ENCODE data around the gene SULT1C4. TPM values are rescaled to one million over a fixed set of nuclear protein-coding genes. Genes with fewer than 3 reads are reported as not detected.

SULT1C4 gene
- polyA plus RNA-seq, 1 experiment = 0.05 TPM

DNA sequence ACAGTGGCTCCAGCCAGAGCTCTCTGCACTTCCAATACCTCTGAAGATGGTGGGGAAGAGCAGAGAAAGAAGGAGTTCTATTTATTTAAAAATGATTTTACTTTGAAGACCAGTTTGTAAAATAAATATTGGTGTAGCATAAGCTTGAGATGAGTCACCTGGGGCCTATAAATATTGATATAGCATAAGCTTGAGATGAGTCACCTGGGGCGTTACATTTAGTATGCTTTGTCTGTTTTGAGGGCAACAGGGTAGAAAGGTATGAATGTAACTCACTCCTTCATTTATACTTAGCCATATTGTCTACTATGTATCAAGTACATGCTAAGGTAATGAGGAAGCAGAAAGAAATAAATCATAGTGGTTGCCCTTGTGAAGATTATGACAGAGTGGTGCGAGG, 7.7 kb upstream of the SULT1C4 start:
- Histone ChIP-seq H3K27me3 (ENCODE audit: control insufficient read depth, insufficient read depth, low read length) (no peaks in the 10 kb centered on the region), H3K36me3 (ENCODE audit: control insufficient read depth, insufficient read depth, low read length) (no peaks in the 10 kb centered on the region), H3K4me3 (ENCODE audit: low read depth, low read length) (no peak overlapping the region)
- no peak for DNase-seq (ENCODE audit: low read depth)
- TF ChIP-seq, protein P1, sequence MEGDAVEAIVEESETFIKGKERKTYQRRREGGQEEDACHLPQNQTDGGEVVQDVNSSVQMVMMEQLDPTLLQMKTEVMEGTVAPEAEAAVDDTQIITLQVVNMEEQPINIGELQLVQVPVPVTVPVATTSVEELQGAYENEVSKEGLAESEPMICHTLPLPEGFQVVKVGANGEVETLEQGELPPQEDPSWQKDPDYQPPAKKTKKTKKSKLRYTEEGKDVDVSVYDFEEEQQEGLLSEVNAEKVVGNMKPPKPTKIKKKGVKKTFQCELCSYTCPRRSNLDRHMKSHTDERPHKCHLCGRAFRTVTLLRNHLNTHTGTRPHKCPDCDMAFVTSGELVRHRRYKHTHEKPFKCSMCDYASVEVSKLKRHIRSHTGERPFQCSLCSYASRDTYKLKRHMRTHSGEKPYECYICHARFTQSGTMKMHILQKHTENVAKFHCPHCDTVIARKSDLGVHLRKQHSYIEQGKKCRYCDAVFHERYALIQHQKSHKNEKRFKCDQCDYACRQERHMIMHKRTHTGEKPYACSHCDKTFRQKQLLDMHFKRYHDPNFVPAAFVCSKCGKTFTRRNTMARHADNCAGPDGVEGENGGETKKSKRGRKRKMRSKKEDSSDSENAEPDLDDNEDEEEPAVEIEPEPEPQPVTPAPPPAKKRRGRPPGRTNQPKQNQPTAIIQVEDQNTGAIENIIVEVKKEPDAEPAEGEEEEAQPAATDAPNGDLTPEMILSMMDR (IDR thresholded peaks at IDR 0.05; ENCODE audit: insufficient read depth, low read depth, low read length) = no peak
- POLR2A ChIA-PET = no interaction called here
- CTCF ChIA-PET = interaction anchor here (1.2 kb wide), 1 partner anchor 16 kb away, joined by 5 read pairs; no protein-coding TSS in a partner anchor

DNA sequence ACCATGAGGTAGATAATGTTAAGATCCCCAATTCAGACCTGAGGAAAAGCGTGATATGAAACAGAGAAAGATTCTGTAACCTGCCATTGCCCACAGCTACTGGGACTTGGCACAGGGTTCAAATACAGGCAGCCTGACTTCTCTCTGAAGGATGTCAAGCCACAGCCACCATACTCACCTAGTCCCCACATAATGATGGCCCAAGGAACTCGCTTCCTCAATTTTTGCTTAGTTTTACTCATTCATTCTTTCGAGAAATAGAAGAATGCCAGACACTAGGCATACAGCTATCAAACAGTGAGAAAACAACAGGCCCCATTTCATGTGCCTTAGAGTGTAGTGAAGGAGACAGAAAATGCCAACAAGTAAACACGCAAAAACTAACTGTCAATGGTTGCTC, 980 bp upstream of the SULT1C4 start:
- no peak for DNase-seq (ENCODE audit: low read depth)
- POLR2A ChIA-PET = no interaction called here
- Histone ChIP-seq H3K36me3 (ENCODE audit: control insufficient read depth, insufficient read depth, low read length) (no peaks in the 10 kb centered on the region), H3K4me3 (ENCODE audit: low read depth, low read length) (no peak overlapping the region), H3K27me3 (ENCODE audit: control insufficient read depth, insufficient read depth, low read length) (no peaks in the 10 kb centered on the region)
- CTCF ChIA-PET = interaction anchor here (0.7 to 1.4 kb wide), 2 partner anchors 27 to 36 kb away, joined by 3 to 5 read pairs; no protein-coding TSS in a partner anchor
- TF ChIP-seq, protein P1 (IDR thresholded peaks at IDR 0.05; ENCODE audit: insufficient read depth, low read depth, low read length) = no peak

DNA sequence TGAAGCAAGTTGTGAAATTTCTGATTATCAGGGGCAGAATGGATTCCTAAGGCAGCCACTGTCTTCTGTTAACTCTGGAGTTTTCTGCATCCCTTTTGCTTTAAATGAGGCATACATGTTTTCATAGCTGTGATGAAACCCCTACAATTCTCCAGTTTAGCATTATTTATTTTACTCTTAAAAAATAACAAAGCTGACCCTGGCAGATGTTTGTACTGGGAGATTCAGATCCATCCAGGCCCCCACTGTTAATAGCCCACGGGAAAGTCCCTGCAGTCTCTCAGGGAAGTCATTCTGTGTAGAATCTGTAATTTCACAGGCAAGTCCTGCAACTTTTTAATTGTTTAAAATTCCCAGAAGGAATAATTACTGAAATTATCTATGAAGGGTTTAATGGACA, 353 bp upstream of the SULT1C4 start:
- DNase-seq (ENCODE audit: low read depth) = peak; percentile 10
- H3K4me3 ChIP-seq (ENCODE audit: low read depth, low read length) = no peak overlapping the region
- no peaks in the 10 kb centered on the region for H3K27me3 ChIP-seq (ENCODE audit: control insufficient read depth, insufficient read depth, low read length)
- TF ChIP-seq, protein P1 (IDR thresholded peaks at IDR 0.05; ENCODE audit: insufficient read depth, low read depth, low read length) = no peak
- no peaks in the 10 kb centered on the region for H3K36me3 ChIP-seq (ENCODE audit: control insufficient read depth, insufficient read depth, low read length)
- ChIA-PET POLR2A (no interaction called here), CTCF (interaction anchor here (0.7 to 1.4 kb wide), 2 partner anchors 27 to 35 kb away, joined by 3 to 5 read pairs; no protein-coding TSS in a partner anchor)

DNA sequence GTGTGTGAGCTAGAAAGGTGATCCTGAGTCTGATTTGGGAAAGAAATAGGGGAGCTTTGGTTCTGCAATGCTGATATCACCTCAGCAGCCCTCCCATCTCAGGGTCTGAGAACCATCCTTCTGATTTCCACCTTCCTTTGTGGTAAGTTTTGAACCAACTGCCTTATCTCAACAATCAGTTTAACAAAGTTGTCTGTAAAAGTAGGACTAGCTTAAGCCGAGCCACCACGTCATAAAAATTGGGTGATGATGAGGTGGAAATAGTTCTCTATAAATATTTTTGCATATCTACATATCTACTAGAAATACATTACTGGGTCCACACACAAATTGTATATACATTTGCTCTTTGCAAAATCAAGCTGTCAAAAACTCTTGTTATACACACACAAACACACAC, 1.1 kb downstream of the SULT1C4 start:
- CTCF ChIA-PET = interaction anchor here (1.0 kb wide), 1 partner anchor 205 kb away, joined by 4 read pairs; no protein-coding TSS in a partner anchor
- no peaks in the 10 kb centered on the region for H3K36me3 ChIP-seq (ENCODE audit: control insufficient read depth, insufficient read depth, low read length)
- POLR2A ChIA-PET = no interaction called here
- DNase-seq (ENCODE audit: low read depth) = no peak
- TF ChIP-seq, protein P1 (IDR thresholded peaks at IDR 0.05; ENCODE audit: insufficient read depth, low read depth, low read length) = no peak
- H3K27me3 ChIP-seq (ENCODE audit: control insufficient read depth, insufficient read depth, low read length) = no peaks in the 10 kb centered on the region
- H3K4me3 ChIP-seq (ENCODE audit: low read depth, low read length) = no peak overlapping the region

DNA sequence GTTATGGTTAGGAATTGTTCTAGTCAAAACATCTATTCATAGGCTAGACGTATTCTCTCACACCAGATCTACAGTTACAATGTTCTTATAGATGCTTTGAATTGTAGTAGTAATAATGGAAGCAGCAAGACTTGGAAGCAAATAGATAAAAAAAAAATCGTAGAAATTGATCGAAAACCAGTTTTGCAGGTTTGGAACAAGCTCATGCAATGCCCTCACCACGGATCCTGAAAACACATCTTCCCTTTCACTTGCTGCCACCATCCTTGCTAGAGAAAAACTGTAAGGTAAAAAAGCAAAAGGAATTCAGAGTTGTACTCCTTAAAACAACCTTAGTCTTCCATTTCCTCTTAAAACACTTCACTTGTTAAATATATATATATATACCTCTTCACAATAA, 4.4 kb downstream of the SULT1C4 start:
- Histone ChIP-seq H3K36me3 (ENCODE audit: control insufficient read depth, insufficient read depth, low read length) (no peaks in the 10 kb centered on the region), H3K27me3 (ENCODE audit: control insufficient read depth, insufficient read depth, low read length) (no peaks in the 10 kb centered on the region), H3K4me3 (ENCODE audit: low read depth, low read length) (no peak overlapping the region)
- POLR2A ChIA-PET = no interaction called here
- DNase-seq (ENCODE audit: low read depth) = no peak
- CTCF ChIA-PET = interaction anchor here (0.8 kb wide), 1 partner anchor 192 kb away, joined by 3 read pairs; no protein-coding TSS in a partner anchor
- TF ChIP-seq, protein P1 (IDR thresholded peaks at IDR 0.05; ENCODE audit: insufficient read depth, low read depth, low read length) = no peak
